K562 (cell line): ENCODE measurements around the gene TENM4. TPM values are rescaled to one million over a fixed set of nuclear protein-coding genes. Genes with fewer than 3 reads are reported as not detected.

Experiments used
- ATAC-seq: fragments of 200-7000 bp; cut with Tn5 transposase; 3 replicates; pipeline ENCODE4 v1.9.1; 2020; ENCODE audit warnings: moderate library complexity
- BruUV-seq: library from RNA; stranded (reverse); fragments of 400-500 nt; replicated peaks from 2 replicates; lab custom pipeline; 2021; lab: Mats Ljungman, UMichigan
- CTCF ChIA-PET: fragments of 300-600 bp; formaldehyde crosslinking; extraction: SDS; loops from one replicate; lab custom pipeline; 2021; ENCODE audit warnings: low intra/inter-chr PET ratio; lab: Yijun Ruan, JAX
- POLR2A ChIA-PET: fragments of 300-600, 350-650 bp; sonication (Branson Sonifier 250); formaldehyde crosslinking; extraction: SDS; loops from one replicate; lab custom pipeline; 2021; ENCODE audit warnings: antibody characterized with exemption, inconsistent platforms; lab: Yijun Ruan, JAX
- DNase-seq, 4 experiments: peaks; one replicate each; pipeline versions ENCODE4 v3.0.0 to v3.0.0-alpha.2; 2011 to 2018; ENCODE audit warnings: low spot score in 3 of 4, mixed read lengths in 3 of 4; ENCODE audit errors: extremely low read depth in 1 of 4
- FAIRE-seq: peaks from 2 replicates; lab custom pipeline; 2011; peaks lifted over from hg19 to GRCh38; lab: Jason Lieb, UNC
- H2AFZ ChIP-seq: 2 replicates; pipeline ENCODE4 v1.6.0; 2011; ENCODE audit warnings: low read depth, low read length, control low read depth, inconsistent platforms
- H3K27ac ChIP-seq: fragments of 200-600 bp; 3 replicates; pipeline ENCODE4 v1.8.0; 2011; ENCODE audit warnings: low read depth, mild to moderate bottlenecking, control low read depth, inconsistent platforms, low read length, moderate library complexity, mixed read lengths; ENCODE audit errors: extremely low read depth
- H3K27me3 ChIP-seq, 2 experiments: fragments of 300-600 bp in 1 of 2; 2 replicates in 1 of 2; 3 replicates in 1 of 2; pipeline versions ENCODE4 v1.6.0 to v1.8.0; 2011; ENCODE audit warnings: inconsistent platforms in 2 of 2, low read length in 2 of 2, mild to moderate bottlenecking in 1 of 2, mixed read lengths in 1 of 2, moderate library complexity in 1 of 2; ENCODE audit not compliant: control insufficient read depth in 2 of 2, insufficient read depth in 2 of 2
- H3K36me3 ChIP-seq: fragments of 300-600 bp; 3 replicates; pipeline ENCODE4 v1.8.0; 2011; ENCODE audit warnings: mild to moderate bottlenecking, low read length, inconsistent platforms; ENCODE audit not compliant: control insufficient read depth, insufficient read depth
- H3K4me1 ChIP-seq, 2 experiments: fragments of 200-600 bp in 1 of 2; replicated peaks in 1 of 2; 2 replicates in 1 of 2; 3 replicates in 1 of 2; pipeline versions ENCODE4 v1.5.1 to v1.8.0; 2011; ENCODE audit warnings: inconsistent platforms in 2 of 2, low read length in 2 of 2, mild to moderate bottlenecking in 1 of 2, mixed read lengths in 1 of 2, moderate library complexity in 1 of 2; ENCODE audit not compliant: control insufficient read depth in 2 of 2, insufficient read depth in 2 of 2
- H3K4me2 ChIP-seq: 2 replicates; pipeline ENCODE4 v1.6.1; 2011; ENCODE audit warnings: low read length, control low read depth, inconsistent platforms, mixed read lengths; ENCODE audit not compliant: insufficient read depth
- H3K4me3 ChIP-seq: fragments of 200-600 bp; sonication (generic), shearing (Covaris generic); 2 replicates; pipeline ENCODE4 v1.5.1; 2016; ENCODE audit warnings: control low read depth, inconsistent platforms
- H3K79me2 ChIP-seq: fragments of 200-600 bp; 3 replicates; pipeline ENCODE4 v1.8.0; 2011; ENCODE audit warnings: low read length, inconsistent platforms; ENCODE audit not compliant: control insufficient read depth, insufficient read depth
- H3K9ac ChIP-seq, 2 experiments: 2 replicates each; pipeline versions ENCODE4 v1.6.0 to v1.6.1; 2011; ENCODE audit warnings: low read depth in 2 of 2, low read length in 2 of 2, control low read depth in 1 of 2, inconsistent platforms in 1 of 2, mild to moderate bottlenecking in 1 of 2, mixed read lengths in 1 of 2; ENCODE audit not compliant: insufficient read depth in 1 of 2
- H3K9me1 ChIP-seq: one replicate; pipeline ENCODE4 v1.6.0; 2011; ENCODE audit warnings: inconsistent platforms, mild to moderate bottlenecking, low read length, moderate library complexity; ENCODE audit not compliant: control insufficient read depth, insufficient read depth
- H3K9me3 ChIP-seq: replicated peaks from 2 replicates; pipeline ENCODE4 v1.5.1; 2011; ENCODE audit warnings: low read depth, low read length, inconsistent platforms; ENCODE audit not compliant: control insufficient read depth, insufficient read depth
- H4K20me1 ChIP-seq: replicated peaks from 2 replicates; pipeline ENCODE4 v1.6.1; 2011; ENCODE audit warnings: low read length, inconsistent platforms, mixed read lengths; ENCODE audit not compliant: control insufficient read depth, insufficient read depth
- BDP1 ChIP-seq: IDR thresholded peaks from 3 replicates; pipeline ENCODE4 v1.6.1; 2011; ENCODE audit not compliant: insufficient read length, insufficient read depth
- CREM ChIP-seq: IDR thresholded peaks from 2 replicates; pipeline ENCODE4 v1.6.1; 2014; ENCODE audit warnings: antibody characterized with exemption, low read depth
- DDX20 ChIP-seq: fragments of 450-650 bp; IDR thresholded peaks from 2 replicates; pipeline ENCODE4 v1.6.1; 2016; ENCODE audit warnings: missing genetic modification characterization, low read depth, mild to moderate bottlenecking, missing compliant biosample characterization, moderate library complexity
- E2F1 ChIP-seq: sonication (generic); formaldehyde crosslinking; IDR thresholded peaks from 2 replicates; pipeline ENCODE4 v1.8.1; 2023; ENCODE audit warnings: mild to moderate bottlenecking, missing genetic modification reagents, moderate library complexity
- ELF2 ChIP-seq: fragments of 250-450 bp; sonication (Bioruptor Pico); IDR thresholded peaks from 2 replicates; pipeline ENCODE4 v1.5.0; 2021; ENCODE audit warnings: mild to moderate bottlenecking
- FOXJ2 ChIP-seq: fragments of 200-800 bp; sonication (Bioruptor generic); IDR thresholded peaks from 2 replicates; pipeline ENCODE4 v1.6.1; 2016; ENCODE audit warnings: missing genetic modification characterization, missing compliant biosample characterization
- HNRNPH1 ChIP-seq: fragments of 200-400 bp; formaldehyde crosslinking; optimal IDR thresholded peaks from 2 replicates; pipeline ENCODE3; 2017; ENCODE audit warnings: low read depth, mild to moderate bottlenecking, low read length, moderate library complexity
- LARP7 ChIP-seq: fragments of 450-650 bp; IDR thresholded peaks from 2 replicates; pipeline ENCODE4 v1.6.1; 2016
- PATZ1 ChIP-seq: fragments of 250-450 bp; sonication (Bioruptor Pico); IDR thresholded peaks from 2 replicates; pipeline ENCODE4 v1.5.0; 2020; ENCODE audit warnings: mild to moderate bottlenecking, borderline replicate concordance
- TRIM24 ChIP-seq, 2 experiments: fragments of 450-650 bp; IDR thresholded peaks; 2 replicates each; pipeline ENCODE4 v1.6.1; 2016
- ZBTB17 ChIP-seq: fragments of 450-650 bp; formaldehyde crosslinking; IDR thresholded peaks from 2 replicates; pipeline ENCODE4 v1.4.0; 2020; ENCODE audit warnings: mild to moderate bottlenecking
- ZFP36 ChIP-seq: fragments of 150-350 bp; IDR thresholded peaks from 2 replicates; pipeline ENCODE4 v1.6.1; 2018; ENCODE audit warnings: low read length, low read depth; ENCODE audit not compliant: partially characterized antibody
- ZFX ChIP-seq: sonication (generic); formaldehyde crosslinking; IDR thresholded peaks from 2 replicates; pipeline ENCODE4 v1.8.0; 2022; ENCODE audit warnings: mild to moderate bottlenecking, missing genetic modification reagents, moderate library complexity
- ZNF518B ChIP-seq: fragments of 250-450 bp; sonication (Bioruptor Pico); IDR thresholded peaks from 2 replicates; pipeline ENCODE4 v1.5.0; 2021; ENCODE audit warnings: mild to moderate bottlenecking, moderate library complexity
- ZNF764 ChIP-seq: fragments of 250-450 bp; sonication (Bioruptor Pico); IDR thresholded peaks from 2 replicates; pipeline ENCODE4 v1.4.0; 2020; ENCODE audit warnings: low read depth, mild to moderate bottlenecking, moderate library complexity
- WGBS: fragments of 100-300 bp; shearing (Covaris generic); methylation state at CpG from one replicate; pipeline ENCODE4 v1.1.6; 2016; ENCODE audit warnings: low coverage, mixed read lengths; ENCODE audit not compliant: insufficient coverage; ENCODE audit errors: missing lambda C conversion rate; 5-methylcytosine and 5-hydroxymethylcytosine counted together
- in situ Hi-C: fragments of 300-500 bp; cut with MboI; formaldehyde crosslinking; loops from 4 replicates; pipeline ENCODE4 v1.15.0; 2018; ENCODE audit warnings: inconsistent platforms, mixed read lengths
- intact Hi-C: fragments of 100-400 bp; cut with micrococcal nuclease; formaldehyde crosslinking; loops from 2 replicates; pipeline ENCODE4 v1.14.2; 2022
- polyA plus RNA-seq, 8 experiments: library from polyadenylated mRNA; depleted of rRNA in 4 of 8; stranded (reverse) in 5 of 8; unstranded in 3 of 8; fragments of >200 nt; fragmentation: Nextera tagmentation in 2 of 8; fragmentation: Illumina TruSeq in 1 of 8; extraction: Ambion mirVana in 2 of 8; extraction: Trizol in 1 of 8; gene quantifications; 2 replicates each; pipeline versions ENCODE4 v1.2.1 to v1.2.3, GENCODE V29; 2011 to 2014; ENCODE audit warnings: inconsistent platforms in 1 of 8, missing spikeins in 1 of 8
- total RNA-seq, 7 experiments: library from RNA; depleted of rRNA in 6 of 7; stranded (reverse); fragments of >200 nt in 6 of 7; fragmentation: Illumina TruSeq in 2 of 7; extraction: Trizol in 2 of 7; gene quantifications; 2 replicates each; pipeline versions ENCODE4 v1.2.1 to v1.2.3, GENCODE V29; 2011 to 2021; ENCODE audit warnings: low replicate concordance in 1 of 7
- TF ChIP-seq, protein P1 (sequence below): fragments of 450-650 bp; IDR thresholded peaks from 2 replicates; pipeline ENCODE4 v1.7.0; 2016; ENCODE audit warnings: borderline replicate concordance

The TENM4 gene
- total and polyA plus RNA-seq, 9 of the 15 experiments (the other 6 are each of a cell fraction or from before 2014, with no cell fraction given) = 0.16 TPM; not detected in 8

GRCh38 chr11:79431535-79431934, 9.3 kb downstream of the TENM4 start:
- H3K36me3 ChIP-seq = no peaks in the 10 kb centered on the region
- no peaks in the 10 kb centered on the region for H3K79me2 ChIP-seq
- no peak overlapping the region for H3K4me3 ChIP-seq
- H4K20me1 ChIP-seq = no peaks in the 10 kb centered on the region
- intact Hi-C loops (no loop called here), in situ Hi-C loops (no loop called here)
- H3K4me1 ChIP-seq = no peaks in the 10 kb centered on the region
- WGBS = 0% methylated on average over 1 of the region's 1 CpG
- BruUV-seq = no TSS peak
- no peak overlapping the region for H2AFZ ChIP-seq
- H3K27ac ChIP-seq = no peak overlapping the region
- ATAC-seq (no peak), DNase-seq (no peak), FAIRE-seq (no peak)
- no peak overlapping the region for H3K4me2 ChIP-seq
- H3K9ac ChIP-seq = no peak overlapping the region
- H3K9me1 ChIP-seq = no peaks in the 10 kb centered on the region
- ChIA-PET POLR2A (no interaction called here), CTCF (interaction anchor here (0.6 kb wide), 1 partner anchor 95 kb away, joined by 3 read pairs; no protein-coding TSS in a partner anchor)
- H3K9me3 ChIP-seq = no peaks in the 10 kb centered on the region
- peaks cover 0 to 2% of the 10 kb centered on the region in 2 experiments; a peak in 2 of 5 replicates for H3K27me3 ChIP-seq
- TF ChIP-seq HNRNPH1 = no peak
- no peak for TF ChIP-seq CREM
- TF ChIP-seq ZNF518B (CRISPR knock-in tag) = no peak
- no peak for TF ChIP-seq ZNF764 (CRISPR knock-in tag)
- no peak for TF ChIP-seq PATZ1
- TF ChIP-seq DDX20 (tag) = no peak
- TF ChIP-seq BDP1 = no peak
- no peak for TF ChIP-seq ELF2 (CRISPR knock-in tag)
- TF ChIP-seq ZFP36 = no peak
- TF ChIP-seq LARP7 = no peak
- no peak for TF ChIP-seq E2F1
- no peak for TF ChIP-seq FOXJ2 (tag)
- TF ChIP-seq, protein P1, sequence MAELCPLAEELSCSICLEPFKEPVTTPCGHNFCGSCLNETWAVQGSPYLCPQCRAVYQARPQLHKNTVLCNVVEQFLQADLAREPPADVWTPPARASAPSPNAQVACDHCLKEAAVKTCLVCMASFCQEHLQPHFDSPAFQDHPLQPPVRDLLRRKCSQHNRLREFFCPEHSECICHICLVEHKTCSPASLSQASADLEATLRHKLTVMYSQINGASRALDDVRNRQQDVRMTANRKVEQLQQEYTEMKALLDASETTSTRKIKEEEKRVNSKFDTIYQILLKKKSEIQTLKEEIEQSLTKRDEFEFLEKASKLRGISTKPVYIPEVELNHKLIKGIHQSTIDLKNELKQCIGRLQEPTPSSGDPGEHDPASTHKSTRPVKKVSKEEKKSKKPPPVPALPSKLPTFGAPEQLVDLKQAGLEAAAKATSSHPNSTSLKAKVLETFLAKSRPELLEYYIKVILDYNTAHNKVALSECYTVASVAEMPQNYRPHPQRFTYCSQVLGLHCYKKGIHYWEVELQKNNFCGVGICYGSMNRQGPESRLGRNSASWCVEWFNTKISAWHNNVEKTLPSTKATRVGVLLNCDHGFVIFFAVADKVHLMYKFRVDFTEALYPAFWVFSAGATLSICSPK = no peak
- no peak for TF ChIP-seq ZFX
- no peak for TF ChIP-seq TRIM24 (IDR thresholded peaks at IDR 0.05)
- TF ChIP-seq ZBTB17 (CRISPR knock-in tag) = no peak
